Left lung (tissue), 10 donors: ENCODE data around the gene PLCB3. TPM values are rescaled to one million over a fixed set of nuclear protein-coding genes. Genes with fewer than 3 reads are reported as not detected.
"Not testable (repeated sequence)": the region's sequence is repeated elsewhere in the genome, so short reads cannot be mapped to it uniquely, and the experiment has no call there.

Source experiments
- ATAC-seq: fragments of 200-7000 bp; cut with Tn5 transposase; one replicate; pipeline ENCODE4 v1.9.1; 2020; ENCODE audit warnings: moderate library complexity
- DNase-seq, 4 donors: peaks; one replicate each; pipeline ENCODE4 v3.0.0-alpha.2; 2013 to 2020
- H3K27ac ChIP-seq, 2 donors: fragments of 200-600 bp; sonication (generic) in 1 of 2; one replicate each; pipeline versions ENCODE4 v1.5.0 to v1.8.0; 2020 to 2021
- H3K27me3 ChIP-seq, 2 donors: fragments of 200-600 bp; sonication (generic) in 1 of 2; one replicate each; pipeline versions ENCODE4 v1.5.0 to v1.8.0; 2020 to 2021
- H3K36me3 ChIP-seq, 2 donors: fragments of 200-600 bp; sonication (generic) in 1 of 2; one replicate each; pipeline versions ENCODE4 v1.5.0 to v1.8.0; 2020 to 2021
- H3K4me1 ChIP-seq, 2 donors: fragments of 200-600 bp; one replicate each; pipeline ENCODE4 v1.8.0; 2021
- H3K4me3 ChIP-seq, 2 donors: fragments of 200-600 bp; sonication (generic) in 1 of 2; one replicate each; pipeline versions ENCODE4 v1.5.0 to v1.8.0; 2020 to 2021; ENCODE audit warnings: mild to moderate bottlenecking in 1 of 2
- H3K9me3 ChIP-seq, 2 donors: fragments of 200-600 bp; sonication (generic) in 1 of 2; one replicate each; pipeline versions ENCODE4 v1.5.0 to v1.8.0; 2020 to 2021
- CTCF ChIP-seq, 2 donors: fragments of 200-600 bp; sonication (generic) in 1 of 2; IDR thresholded peaks; one replicate each; pipeline versions ENCODE4 v1.5.0 to v1.8.0; 2021; ENCODE audit warnings: antibody characterized with exemption in 2 of 2
- intact Hi-C, 2 donors: fragments of 100-400 bp; cut with DNase I; formaldehyde crosslinking; loops; one replicate each; pipeline versions ENCODE4 v1.11.2 to v1.14.2; 2022
- polyA plus RNA-seq, 6 donors: library from polyadenylated mRNA; unstranded; fragments of 120-200 nt; gene quantifications; one replicate each; pipeline ENCODE4 v1.2.1, GENCODE V29; 2013; ENCODE audit not compliant: insufficient read length in 6 of 6
- total RNA-seq, 2 donors: library from RNA; stranded (reverse); fragmentation: NEBNext Ultra II Directional; extraction: Animal tissue kit (Norgen Biotek cat#: 25700); gene quantifications; one replicate each; pipeline ENCODE4 v1.2.1, GENCODE V29; 2021
- donor health status: DM: no; HTN: yes; CAD: no.
- donor health status: DM: no; HTN: no; CAD: no.

Gene PLCB3
- total and polyA plus RNA-seq, 8 donors = 18.9 to 42.7 (median 21.9) TPM

DNA sequence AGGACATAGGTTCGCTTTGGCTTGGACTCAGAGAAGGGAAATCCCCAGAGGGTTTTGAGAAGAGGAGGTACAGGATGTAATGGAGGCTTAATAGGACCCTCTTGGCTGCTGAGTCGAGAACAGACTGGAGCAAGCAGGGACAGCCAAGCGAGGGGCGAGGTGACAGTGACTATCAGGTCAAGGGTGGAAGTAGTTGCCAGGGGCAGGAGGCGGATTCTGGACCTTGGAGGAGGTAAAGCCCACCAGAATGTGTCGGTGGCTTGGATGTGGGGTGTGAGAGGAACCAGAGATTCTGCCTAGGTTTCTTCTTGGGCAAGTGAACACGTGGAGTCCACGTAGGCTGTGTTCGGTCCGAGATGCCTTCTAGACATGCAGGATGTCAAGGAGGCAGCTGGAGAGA, 61.6 kb downstream of the PLCB3 start:
- Histone ChIP-seq H3K4me1 (peaks cover 0 to 29% of the 10 kb centered on the region in 2 donors), H3K36me3 (peaks cover 0 to 65% of the 10 kb centered on the region in 2 donors), H3K9me3 (no peaks in the 10 kb centered on the region), H3K27me3 (no peaks in the 10 kb centered on the region), H3K4me3 (no peak overlapping the region), H3K27ac (no peak overlapping the region)
- no peak for ATAC-seq
- no peak for DNase-seq
- no peak for TF ChIP-seq CTCF (IDR thresholded peaks at IDR 0.05)
- intact Hi-C loops = no loop called here

- Histone ChIP-seq H3K4me3 (no peak overlapping the region), H3K27me3 (no peaks in the 10 kb centered on the region), H3K36me3 (peaks cover 0 to 59% of the 10 kb centered on the region in 2 donors), H3K9me3 (no peaks in the 10 kb centered on the region), H3K4me1 (peaks cover 0 to 30% of the 10 kb centered on the region in 2 donors), H3K27ac (peak overlapping the region; percentile 7 to 37)
- TF ChIP-seq CTCF (IDR thresholded peaks at IDR 0.05) = no peak
- ATAC-seq (no peak), DNase-seq (peak in 2 of 4 donors; percentile 42 to 78)
- intact Hi-C loops = no loop called here
Measured at GRCh38 chr11:64313491-64314145, 62.3 kb downstream of the PLCB3 start.

DNA sequence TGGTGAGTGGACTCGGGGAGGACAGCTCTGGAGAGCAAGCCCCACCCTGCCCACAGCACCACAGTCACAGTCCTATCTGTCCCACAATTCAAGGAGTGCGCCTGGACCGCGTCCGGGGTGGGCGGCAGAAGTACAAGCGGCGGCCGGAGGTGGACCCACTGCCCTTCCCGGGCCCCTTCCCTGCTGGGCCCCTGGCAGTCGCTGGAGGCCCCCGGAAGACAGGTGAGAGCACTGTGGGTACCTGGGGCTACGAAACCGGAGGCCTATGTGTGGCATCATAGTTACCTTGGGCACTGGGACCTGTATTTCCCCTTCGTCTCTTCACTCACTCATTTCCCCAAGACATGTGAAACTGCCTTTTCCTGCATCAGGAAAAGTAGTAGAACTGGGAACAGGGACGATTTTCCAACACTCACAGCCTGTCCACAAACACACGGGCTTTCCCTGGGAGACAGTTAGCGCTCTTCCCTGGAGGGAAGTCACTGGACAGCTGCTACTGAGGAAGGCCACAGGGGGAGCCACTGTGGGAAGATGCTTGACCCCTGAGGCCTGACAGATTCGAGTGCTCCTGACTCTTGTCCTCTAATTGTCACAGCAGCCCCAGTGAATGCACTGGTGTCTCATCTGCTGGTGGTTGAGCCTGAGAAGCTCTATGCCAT, 62.9 kb downstream of the PLCB3 start:
- intact Hi-C loops = no loop called here
- TF ChIP-seq CTCF (IDR thresholded peaks at IDR 0.05) = no peak
- DNase-seq (no peak), ATAC-seq (no peak)
- H3K27me3 ChIP-seq = no peaks in the 10 kb centered on the region
- H3K4me1 ChIP-seq = peaks cover 5 to 37% of the 10 kb centered on the region in 2 donors
- H3K9me3 ChIP-seq = no peaks in the 10 kb centered on the region
- no peak overlapping the region for H3K4me3 ChIP-seq
- peak overlapping the region in 1 of 2 donors; percentile 37 for H3K27ac ChIP-seq
- H3K36me3 ChIP-seq = peaks cover 0 to 53% of the 10 kb centered on the region in 2 donors

DNA sequence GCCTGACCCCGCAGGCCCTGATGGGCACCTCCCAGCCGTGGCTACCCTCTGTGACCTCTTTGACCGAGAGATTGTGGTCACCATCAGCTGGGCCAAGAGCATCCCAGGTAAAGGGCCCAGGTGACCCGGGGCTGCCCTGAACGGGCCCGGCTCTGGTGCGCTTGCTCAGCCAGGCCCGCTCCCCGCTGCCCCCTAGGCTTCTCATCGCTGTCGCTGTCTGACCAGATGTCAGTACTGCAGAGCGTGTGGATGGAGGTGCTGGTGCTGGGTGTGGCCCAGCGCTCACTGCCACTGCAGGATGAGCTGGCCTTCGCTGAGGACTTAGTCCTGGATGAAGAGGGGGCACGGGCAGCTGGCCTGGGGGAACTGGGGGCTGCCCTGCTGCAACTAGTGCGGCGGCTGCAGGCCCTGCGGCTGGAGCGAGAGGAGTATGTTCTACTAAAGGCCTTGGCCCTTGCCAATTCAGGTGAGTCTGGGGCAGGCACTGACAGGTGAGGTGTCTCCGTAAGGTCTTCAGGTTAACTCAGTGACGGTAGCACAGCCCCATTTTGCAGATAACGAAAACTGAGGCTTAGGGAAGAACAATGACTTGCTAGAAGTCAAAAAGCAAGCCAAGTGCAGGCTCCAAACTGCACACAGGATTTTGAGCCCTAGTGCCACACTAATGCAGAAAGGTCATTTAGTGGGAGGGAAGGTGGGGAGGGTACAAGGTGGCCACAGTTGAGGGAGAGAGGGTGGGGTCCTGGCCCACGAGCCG, 63.7 kb downstream of the PLCB3 start:
- TF ChIP-seq CTCF (IDR thresholded peaks at IDR 0.05) = no peak
- intact Hi-C loops = no loop called here
- no peak for DNase-seq
- Histone ChIP-seq H3K36me3 (peaks cover 0 to 53% of the 10 kb centered on the region in 2 donors), H3K4me3 (no peak overlapping the region), H3K9me3 (no peaks in the 10 kb centered on the region), H3K27ac (no peak overlapping the region), H3K4me1 (peaks cover 5 to 41% of the 10 kb centered on the region in 2 donors), H3K27me3 (no peaks in the 10 kb centered on the region)
- no peak for ATAC-seq

GRCh38 chr11:64315667-64316526, 64.6 kb downstream of the PLCB3 start:
- intact Hi-C loops, ATAC-seq, H3K27me3 ChIP-seq, DNase-seq, H3K9me3 ChIP-seq: not testable (repeated sequence)
- H3K27ac ChIP-seq = peak overlapping the region in 1 of 2 donors; percentile 99
- H3K4me3 ChIP-seq = peak overlapping the region in 1 of 2 donors; percentile 71
- H3K4me1 ChIP-seq = peaks cover 5 to 45% of the 10 kb centered on the region in 2 donors
- peaks cover 0 to 53% of the 10 kb centered on the region in 2 donors for H3K36me3 ChIP-seq
